GM19468 (cell line): ENCODE measurements around the gene MINDY3.
"Not testable (repeated sequence)": the region's sequence is repeated elsewhere in the genome, so short reads cannot be mapped to it uniquely, and the experiment has no call there.

Experiments used
- ATAC-seq: cut with Tn5 transposase; IDR thresholded peaks from one replicate; pipeline ENCODE4 v1.9.1; 2021; ENCODE audit warnings: mild to moderate bottlenecking, moderate library complexity, moderate number of reproducible peaks; ENCODE audit not compliant: unreplicated experiment; ENCODE audit errors: extremely low read depth

MINDY3 gene

DNA sequence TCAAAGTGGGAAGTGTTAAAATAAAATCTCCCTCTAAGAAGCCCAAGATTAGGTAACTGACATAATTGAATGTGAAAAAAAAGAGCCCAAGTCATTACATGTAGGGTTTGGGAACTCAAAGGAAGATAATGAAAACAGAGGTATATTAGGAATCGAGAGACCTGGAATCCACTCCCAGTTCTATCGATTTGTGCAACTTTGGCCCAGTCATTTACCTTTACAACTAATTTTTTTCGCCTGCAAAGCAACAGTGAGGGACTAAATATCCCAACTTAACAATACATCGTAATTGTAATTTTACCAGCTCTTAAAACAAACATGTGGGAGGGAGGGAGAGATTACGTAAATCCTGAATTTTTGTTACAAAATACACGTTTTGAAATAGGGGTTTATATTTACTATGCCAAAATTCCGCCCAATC, 1.4 kb downstream of the MINDY3 start:
- no peak for ATAC-seq

DNA sequence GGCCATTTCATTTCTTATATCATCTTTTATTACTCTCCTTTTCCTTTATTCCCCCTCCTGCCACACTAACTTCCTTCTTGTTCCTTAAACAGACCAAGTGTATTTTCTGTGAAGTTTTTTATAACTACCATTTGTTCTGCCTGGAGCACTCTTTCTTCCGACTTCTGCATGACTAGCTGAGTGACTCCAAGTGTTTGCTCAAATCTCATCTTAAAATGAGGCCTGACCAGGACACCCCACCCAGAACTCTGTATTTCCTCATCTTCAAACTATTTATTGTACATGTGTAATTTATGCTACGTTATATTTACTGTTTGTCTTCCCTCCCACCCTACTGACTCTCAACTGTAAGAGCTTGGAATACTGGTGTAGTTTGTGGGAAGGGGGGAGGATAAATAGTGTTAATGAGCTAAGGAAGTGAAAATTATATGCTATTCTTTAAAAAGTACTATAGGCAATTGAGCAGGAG, 3.2 kb downstream of the MINDY3 start:
- no peak for ATAC-seq

DNA sequence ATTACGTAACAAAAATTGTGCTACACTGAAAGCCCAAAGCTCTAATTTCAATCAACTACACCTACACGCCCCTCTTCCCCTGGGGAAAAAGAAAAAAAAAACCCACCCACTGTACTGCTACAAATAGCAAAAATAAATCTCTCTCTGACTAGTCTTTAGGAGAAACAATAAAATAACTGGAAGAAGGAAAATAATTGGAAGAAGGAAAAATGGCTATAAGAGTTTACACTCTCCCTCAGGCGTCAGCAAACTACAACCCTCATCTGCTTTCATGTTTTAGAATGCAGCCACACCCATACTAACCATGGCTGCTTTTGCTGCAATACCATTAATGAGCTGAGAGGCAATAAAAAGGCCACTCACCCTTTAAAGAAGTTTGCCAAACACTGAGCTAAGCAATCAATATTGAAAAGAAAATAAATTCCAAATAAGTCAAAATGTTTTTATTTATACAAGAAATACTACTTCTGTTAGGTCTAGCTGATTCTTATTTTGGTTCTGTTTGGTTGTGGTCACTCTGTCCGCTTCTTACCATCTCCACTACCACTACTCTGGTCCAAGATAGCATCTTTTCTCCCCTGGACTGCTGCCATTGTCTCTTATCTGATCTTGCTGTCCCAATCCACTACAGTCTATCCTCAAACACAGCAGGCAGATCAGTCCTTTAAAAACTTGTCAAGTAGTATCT, 3.8 kb downstream of the MINDY3 start:
- no peak for ATAC-seq

DNA sequence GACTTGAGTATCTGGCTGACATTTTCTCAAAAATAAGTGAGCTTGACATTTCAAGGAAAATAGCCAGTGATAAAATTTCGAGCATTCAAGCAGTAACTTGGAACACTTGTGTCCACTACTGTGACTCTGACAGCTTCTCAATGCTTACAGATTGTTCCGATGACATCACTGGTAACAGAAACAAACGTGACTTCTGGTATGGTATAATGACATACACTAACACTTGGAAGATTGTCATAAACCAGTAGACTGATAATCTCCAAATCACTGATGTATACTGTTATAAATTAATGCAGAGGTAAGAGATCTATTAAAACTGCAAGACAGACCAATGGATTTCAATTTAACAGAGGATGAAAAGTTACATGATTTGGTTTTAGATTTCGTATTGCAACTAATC, 6.5 kb downstream of the MINDY3 start:
- no peak for ATAC-seq

DNA sequence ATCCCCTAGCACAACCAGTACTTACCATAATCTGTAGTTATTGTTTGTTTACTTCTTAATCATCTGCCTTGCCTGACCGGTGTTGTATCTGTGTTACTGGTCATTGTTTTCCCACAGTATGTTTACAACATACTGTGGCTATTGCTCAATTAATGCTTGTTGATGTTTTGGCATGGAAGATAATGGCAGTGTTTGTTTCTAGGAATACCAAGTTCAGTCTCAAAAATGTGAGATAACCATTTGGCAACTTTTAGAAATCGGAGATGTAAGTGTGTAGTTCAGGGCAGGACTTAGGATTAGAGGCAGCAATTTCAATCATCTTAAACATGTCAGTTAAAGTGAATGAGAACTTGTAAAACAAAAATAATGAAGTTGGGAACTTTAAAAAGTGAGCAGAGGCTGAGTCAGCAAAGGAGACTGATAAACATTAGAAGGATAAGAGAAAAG, 8.2 kb downstream of the MINDY3 start:
- ATAC-seq: no peak

DNA sequence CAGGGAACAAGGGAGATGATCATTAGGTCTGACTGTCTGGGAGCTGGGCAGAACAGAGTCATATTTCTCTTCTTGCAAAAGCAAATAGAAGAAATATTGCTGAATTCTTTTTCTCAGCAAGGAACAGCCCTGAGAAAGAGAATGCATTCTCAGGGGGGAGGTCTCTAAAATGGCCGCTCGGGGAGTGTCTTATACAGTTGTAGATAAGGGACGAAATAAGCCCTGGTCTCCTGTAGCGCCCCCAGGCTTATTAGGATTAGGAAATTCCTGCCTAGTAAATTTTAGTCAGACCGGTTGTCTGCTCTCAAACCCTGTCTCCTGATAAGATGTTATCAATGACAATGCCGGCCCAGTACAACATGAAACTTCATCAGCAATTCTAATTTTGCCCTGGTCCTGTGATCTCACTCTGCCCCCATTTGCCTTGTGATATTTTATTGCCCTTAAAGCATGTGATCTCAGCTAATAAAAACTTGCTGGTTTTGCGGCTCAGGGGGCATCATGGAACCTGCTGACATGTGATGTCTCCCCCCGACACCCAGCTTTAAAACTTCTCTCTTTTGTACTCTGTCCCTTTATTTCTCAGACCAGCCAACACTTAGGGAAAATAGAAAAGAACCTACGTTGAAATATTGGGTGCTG, 9.8 kb downstream of the MINDY3 start:
- ATAC-seq: not testable (repeated sequence)

DNA sequence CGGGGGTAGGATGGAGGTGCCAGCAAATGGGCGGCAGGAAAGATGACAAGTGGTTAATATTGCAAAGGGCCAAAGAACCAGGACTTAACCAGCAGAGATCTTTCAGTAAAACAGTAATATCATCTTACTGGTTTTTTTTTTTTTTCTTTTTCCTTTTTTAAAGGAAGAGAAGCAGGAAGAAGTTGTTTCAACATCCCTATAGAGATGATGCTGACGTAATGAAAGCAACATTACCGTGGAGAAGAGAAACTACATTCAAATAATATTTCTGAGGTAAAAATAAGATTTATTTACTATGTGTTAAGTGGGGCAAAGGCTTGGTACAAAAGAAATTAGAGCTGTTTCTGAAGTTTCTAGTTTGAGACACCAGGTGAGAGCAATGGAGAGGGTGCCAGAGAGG, 11.0 kb downstream of the MINDY3 start:
- ATAC-seq: no peak

DNA sequence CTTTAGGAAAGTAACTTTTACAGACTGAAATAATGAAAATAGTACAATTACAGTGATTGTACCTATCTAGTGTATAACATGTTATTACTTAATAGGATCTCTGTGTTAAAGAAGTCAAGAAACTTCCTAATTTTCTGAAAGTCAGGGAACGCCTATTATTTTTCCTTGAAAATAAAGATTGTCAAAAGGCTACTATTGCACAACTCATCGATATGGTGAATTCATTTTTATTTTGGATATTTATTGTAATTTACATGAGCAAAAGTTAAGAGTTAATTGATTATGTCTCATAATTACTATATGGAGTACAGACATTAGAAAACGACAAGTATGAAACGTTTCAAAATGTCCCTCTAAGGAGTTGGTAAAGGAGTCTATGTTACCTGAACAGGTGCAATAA, 12.8 kb downstream of the MINDY3 start:
- ATAC-seq: no peak

DNA sequence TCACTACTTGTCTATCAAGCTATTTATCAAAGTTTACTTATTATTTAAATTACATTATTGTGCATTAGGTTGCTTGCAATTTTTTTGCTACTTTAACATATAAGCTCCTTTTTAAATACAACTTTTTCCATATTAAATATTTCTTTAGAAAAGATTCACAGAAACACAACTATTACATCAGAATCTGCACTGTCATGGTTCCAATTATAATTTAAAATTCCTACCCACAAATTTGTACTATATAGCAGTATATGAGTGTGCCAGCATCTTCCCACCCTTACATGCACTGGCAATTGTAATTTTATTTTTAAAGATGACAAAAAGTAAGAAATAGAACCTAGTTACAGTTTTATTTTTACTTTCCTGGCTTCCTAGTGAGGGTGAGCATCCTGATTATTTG, 15.8 kb downstream of the MINDY3 start:
- no peak for ATAC-seq

DNA sequence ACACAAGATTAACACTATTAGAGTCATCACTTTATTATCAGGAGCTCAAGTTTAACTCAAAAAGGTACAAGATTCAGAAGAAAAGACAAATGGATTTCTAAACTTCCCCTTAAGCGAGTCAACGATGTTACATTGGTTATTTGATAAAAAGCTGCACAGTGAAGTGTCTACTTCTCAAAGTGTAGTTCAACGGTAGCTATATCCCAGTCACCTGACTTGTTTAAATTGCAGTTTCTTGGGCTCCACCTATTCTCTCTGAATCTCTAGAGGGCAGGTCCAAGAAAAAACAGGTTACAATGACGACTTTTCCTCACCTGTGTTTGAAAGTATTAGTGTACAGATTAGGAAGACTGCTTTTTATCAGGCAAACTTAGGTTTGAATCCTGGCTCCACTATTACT, 16.6 kb downstream of the MINDY3 start:
- no peak for ATAC-seq

DNA sequence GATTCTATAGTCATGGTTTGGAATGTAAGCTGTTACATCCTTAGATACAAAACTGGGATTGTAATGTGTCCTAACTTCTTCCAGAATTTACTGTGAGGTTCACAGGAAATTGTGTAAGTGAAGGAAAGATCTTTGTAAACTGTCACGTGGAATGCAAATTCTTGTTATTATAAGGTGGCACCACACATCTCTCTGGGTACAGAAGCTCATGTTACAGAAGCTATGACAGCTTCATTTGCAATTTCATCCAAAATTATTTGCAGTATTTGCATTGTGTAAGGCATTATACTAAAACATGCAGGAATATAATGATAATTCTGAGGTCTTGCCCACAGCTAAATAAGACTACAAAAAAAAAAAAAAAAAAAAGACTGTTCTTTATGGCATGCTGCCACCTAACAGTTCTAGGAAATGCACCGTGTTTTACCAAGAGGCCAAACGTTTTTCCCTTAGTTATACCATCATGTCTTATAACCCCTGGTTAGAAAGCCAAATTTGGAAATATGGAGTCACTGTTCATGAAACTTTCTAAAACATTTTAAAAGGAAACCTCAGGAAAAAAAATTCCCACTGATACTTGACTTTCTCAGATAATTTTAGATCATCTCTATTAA, 17.6 kb downstream of the MINDY3 start:
- no peak for ATAC-seq

DNA sequence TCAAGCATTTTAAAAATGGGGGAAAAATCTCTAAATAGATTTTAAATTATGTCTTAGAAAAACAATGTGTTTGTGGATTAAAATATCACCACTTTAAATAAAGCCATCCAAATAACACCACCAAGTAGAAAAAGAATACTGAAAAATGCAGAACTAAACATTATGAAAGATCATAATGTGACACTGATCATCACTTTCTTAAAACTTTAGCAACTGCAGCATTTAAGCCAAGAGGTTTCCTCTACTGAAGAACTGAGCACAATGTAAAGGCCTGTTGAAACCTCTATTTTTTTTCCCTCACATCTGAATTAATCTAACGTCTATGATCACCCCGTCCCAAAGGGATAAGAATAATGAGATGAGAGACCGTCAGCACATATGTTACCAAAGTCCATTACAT, 18.6 kb downstream of the MINDY3 start:
- ATAC-seq: no peak

DNA sequence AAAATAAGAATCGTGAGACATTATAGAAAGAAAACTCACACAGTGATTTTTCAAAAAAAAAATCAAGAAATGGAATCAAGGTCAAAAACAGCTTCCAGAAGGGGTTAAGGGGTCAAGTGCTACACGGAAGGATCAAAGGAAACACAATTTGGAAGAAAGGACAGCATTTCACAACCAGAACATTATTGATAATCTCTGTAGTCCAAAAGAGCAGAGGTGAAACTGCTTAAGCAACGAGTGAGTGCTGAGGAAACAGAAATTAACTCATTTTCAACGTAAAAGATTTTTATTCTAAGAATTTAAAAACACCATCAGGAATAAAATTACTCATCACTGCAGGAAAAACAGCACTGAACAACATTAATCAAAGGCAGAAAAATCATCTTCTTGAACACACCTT, 23.5 kb downstream of the MINDY3 start:
- ATAC-seq: no peak

DNA sequence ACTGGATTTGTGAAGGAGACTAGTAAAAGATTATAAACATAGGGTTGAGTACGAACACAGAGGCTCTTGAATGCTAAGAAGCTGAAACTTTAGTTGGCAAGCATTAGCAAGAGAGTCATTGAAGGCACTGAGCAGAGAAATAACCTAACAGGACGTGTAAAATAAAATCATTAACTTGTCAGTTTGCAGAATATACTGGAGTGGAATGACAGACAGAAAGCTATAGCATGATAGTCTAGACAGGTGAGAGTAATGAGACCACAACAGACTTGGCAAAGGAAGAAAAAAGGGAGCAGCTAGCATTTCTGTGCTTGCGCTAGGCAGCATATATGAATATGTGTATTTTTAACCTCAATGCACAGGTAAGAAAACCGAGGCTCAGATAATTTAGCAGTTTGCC, 30.8 kb downstream of the MINDY3 start:
- no peak for ATAC-seq

DNA sequence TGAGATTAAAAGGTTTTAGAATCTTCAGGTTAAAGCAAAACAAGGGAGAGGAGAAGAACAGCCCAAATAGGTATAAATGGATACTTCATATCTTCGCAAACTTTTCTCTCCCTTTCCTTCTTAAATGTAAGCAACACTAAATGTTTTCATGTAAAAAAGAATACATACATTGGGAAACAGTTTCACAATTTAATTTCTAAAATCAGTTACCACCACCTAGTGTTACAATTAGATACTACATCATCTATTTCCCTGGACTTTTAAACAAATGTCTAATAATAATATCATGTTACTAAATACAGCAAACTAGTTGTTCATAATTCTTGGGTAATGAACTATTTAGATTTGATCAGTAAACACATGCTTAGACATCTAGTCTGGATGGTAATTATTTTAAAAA, 35.8 kb downstream of the MINDY3 start:
- ATAC-seq: no peak

DNA sequence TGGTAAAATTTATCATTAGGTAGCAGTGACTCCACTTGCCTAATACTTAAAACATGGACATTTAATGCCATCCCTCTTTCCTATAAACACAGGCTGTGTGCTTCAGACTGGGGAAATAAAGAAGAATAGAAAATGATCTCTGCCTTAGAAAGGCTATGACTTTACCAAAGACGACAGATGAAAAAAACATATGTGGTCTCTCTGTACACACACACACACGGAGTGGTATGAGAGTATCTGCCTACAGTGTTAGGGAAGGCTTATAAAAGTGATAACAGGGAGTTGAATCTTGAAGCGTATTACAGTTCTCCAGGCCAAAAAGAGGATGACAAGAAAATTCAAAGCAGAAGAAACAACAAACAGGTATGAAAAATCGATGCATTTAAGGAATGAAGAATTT, 38.2 kb downstream of the MINDY3 start:
- no peak for ATAC-seq

DNA sequence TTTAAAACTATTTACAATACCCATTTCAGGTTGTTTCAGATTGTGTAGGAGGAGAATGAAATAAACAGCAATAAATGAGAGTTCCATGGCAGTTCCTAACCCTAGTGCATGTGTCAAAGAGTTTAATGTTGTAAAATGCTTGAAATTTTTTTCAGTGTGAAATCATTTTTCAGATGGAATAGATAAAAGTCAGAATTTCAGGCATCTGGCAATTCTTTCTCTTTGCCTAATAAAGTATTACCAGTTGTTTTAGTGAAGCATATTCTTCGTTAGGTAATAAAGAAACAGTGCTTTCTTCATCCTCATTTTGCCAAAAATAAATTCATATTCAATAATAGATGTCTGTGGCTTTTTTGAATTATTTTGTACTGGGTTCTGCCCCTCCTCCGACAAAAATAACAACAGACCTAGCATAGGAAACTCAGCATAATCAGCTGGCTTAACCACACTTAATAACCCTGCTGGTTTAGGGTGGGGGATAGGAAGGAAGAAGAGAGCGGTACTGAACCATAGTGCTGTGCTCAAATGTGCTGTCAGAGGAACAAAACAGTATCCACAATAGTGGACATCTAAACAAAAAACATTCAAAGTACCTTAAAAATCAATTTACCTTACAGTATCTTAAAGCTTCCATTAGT, 39.1 kb downstream of the MINDY3 start:
- ATAC-seq: no peak

DNA sequence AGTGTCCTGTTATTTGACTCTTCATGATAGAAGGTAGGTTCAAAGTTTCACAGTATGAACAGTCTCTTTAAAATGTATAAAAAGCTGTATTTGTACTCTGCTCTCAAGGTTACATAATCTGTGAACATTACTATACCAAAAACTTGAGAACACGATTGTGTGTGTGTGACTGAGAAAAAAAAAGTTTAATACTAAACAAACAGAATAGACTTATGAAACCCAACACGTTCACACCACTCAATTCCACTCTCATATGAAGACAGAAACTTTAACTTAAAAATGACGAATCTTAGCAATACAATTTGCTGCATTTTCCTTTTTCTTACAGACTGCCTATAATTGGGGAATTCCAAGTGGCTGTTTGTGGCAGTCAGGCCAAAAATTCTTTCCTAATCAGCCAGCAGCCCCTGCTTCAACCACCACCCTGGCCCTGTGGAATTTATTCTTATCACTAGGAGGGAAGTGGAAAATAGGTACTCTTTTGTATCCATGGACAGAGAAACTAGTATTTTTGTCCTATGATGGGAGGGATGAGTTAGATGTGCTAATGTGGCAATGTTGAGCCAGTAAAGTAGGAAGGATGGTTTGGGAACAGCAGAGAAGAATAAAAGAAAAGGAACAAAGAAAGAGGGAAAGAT, 42.8 kb downstream of the MINDY3 start:
- ATAC-seq: no peak

DNA sequence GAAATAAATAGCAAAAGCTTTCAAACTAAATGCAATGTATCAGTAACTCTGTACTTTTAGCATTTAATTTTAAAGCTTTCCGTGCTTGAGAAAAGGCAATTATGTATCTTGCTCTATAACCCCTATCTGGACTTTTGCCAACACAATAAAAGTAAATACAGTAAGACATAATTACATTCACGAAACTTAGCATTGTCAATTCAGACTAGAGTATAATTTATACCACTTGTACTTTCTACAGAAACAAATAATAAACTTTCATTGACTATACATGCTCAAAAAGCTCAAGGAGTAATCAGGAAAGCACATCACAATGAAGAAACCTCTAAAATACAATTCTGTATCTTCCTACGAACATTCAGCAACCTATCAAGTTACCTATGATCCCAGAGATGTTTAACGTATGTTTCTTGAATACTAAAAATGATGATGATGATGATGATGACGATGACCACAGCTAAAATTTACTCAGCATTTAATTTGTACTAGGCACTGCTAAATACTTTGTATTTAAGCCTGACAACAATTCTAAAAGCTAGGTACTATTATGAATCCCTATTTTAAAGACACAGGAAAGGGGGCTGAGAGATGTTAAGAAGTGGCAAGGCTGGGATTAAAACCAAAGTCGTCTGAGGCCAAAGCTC, 44.9 kb downstream of the MINDY3 start:
- ATAC-seq: no peak

DNA sequence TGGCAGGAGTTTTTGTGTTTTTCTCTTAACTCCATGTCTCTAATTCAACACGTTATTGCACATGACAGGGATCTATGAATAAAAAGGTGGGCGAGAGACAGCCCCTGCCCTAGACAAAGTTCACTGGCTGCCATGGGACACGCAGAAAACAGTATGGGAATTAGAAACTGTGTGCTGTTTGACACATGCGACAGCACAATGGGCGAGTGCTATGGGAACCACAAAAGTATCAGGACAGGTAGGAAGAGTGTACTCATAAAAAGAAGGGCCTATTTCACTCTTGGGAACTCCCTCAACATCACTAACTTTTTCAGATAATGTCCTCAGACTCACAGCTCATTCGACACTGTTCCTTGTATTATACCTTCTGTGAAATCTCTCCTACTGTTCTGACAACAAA, 45.7 kb downstream of the MINDY3 start:
- no peak for ATAC-seq
